ENCODE data around the gene LY6G5C. TPM values are rescaled to one million over a fixed set of nuclear protein-coding genes. Genes with fewer than 3 reads are reported as not detected.

The LY6G5C gene
- total RNA-seq, 1 experiment from 2014 or later = 1.7 TPM

GRCh38 chr6:31687860-31688693, 7.2 kb upstream of the LY6G5C start:
- Histone ChIP-seq H3K4me2 (ENCODE audit: low read length) (no peak overlapping the region), H2AFZ (ENCODE audit: low read depth, low read length, poor library complexity, severe bottlenecking) (no peak overlapping the region), H3K9me2 (ENCODE audit: insufficient read depth) (no peaks in the 10 kb centered on the region), H3K9me3 (ENCODE audit: control insufficient read depth in 1 of 2, insufficient read depth in 1 of 2, low read depth in 1 of 2, low read length in 2 of 2) (no peaks in the 10 kb centered on the region), H3K27ac (ENCODE audit: low read depth, low read length) (no peak overlapping the region), H3K4me3 (replicated peaks in 1 of 2; ENCODE audit: low read depth in 1 of 2, low read length in 2 of 2) (no peak overlapping the region), H3K27me3 (ENCODE audit: insufficient read depth, low read length) (no peaks in the 10 kb centered on the region), H4K20me1 (ENCODE audit: insufficient read depth) (no peaks in the 10 kb centered on the region), H3K9ac (ENCODE audit: low read length) (no peak overlapping the region), H3K79me2 (ENCODE audit: insufficient read depth, low read length) (no peaks in the 10 kb centered on the region), H3K36me3 (ENCODE audit: control insufficient read depth in 1 of 2, insufficient read depth in 2 of 2, low read length in 2 of 2) (peaks cover 8 to 25% of the 10 kb centered on the region in 2 experiments; a peak in 2 of 4 replicates), H3K4me1 (ENCODE audit: control insufficient read depth in 1 of 2, insufficient read depth in 2 of 2, low read length in 2 of 2) (peaks cover 11 to 16% of the 10 kb centered on the region in 2 experiments)
- TF ChIP-seq CBX3 (IDR thresholded peaks at IDR 0.05; ENCODE audit: low read depth) (no peak), ZBTB33 (IDR thresholded peaks at IDR 0.05; ENCODE audit: extremely low read depth, insufficient replicate concordance, low read length) (no peak), MAX (IDR thresholded peaks at IDR 0.05) (no peak), ZFX (IDR thresholded peaks at IDR 0.05) (no peak), ZNF274 (IDR thresholded peaks at IDR 0.05; ENCODE audit: low read depth, low read length) (no peak), JUND (IDR thresholded peaks at IDR 0.05) (no peak), REST (IDR thresholded peaks at IDR 0.05; ENCODE audit: low read depth) (no peak), YY1 (IDR thresholded peaks at IDR 0.05; ENCODE audit: extremely low read depth, insufficient replicate concordance, low read depth, low read length) (no peak), TCF7L2 (IDR thresholded peaks at IDR 0.05; ENCODE audit: borderline replicate concordance, extremely low read depth, insufficient read depth, insufficient read length) (no peak)
- intact Hi-C loops (cut with micrococcal nuclease) = no loop called here
- BruUV-seq (replicated peaks) = no TSS peak
- ChIA-PET RAD21 (ENCODE audit: low non-redundant PET in 1 of 2, low total read pairs in 2 of 2, uncharacterized antibody in 2 of 2, unreplicated experiment in 2 of 2) (no interaction called here), CTCF (no interaction called here), POLR2A (no interaction called here)
- ATAC-seq = no peak
- no peak for DNase-seq (ENCODE audit: low read depth, low spot score)
